K562 (cell line): ENCODE data around the gene HACE1. TPM values are rescaled to one million over a fixed set of nuclear protein-coding genes. Genes with fewer than 3 reads are reported as not detected.

Experiments used
- ATAC-seq: fragments of 200-7000 bp; cut with Tn5 transposase; 3 replicates; pipeline ENCODE4 v1.9.1; 2020; ENCODE audit warnings: moderate library complexity
- BruUV-seq: library from RNA; stranded (reverse); fragments of 400-500 nt; replicated peaks from 2 replicates; lab custom pipeline; 2021; lab: Mats Ljungman, UMichigan
- CTCF ChIA-PET: fragments of 300-600 bp; formaldehyde crosslinking; extraction: SDS; loops from one replicate; lab custom pipeline; 2021; ENCODE audit warnings: low intra/inter-chr PET ratio; lab: Yijun Ruan, JAX
- POLR2A ChIA-PET: fragments of 300-600, 350-650 bp; sonication (Branson Sonifier 250); formaldehyde crosslinking; extraction: SDS; loops from one replicate; lab custom pipeline; 2021; ENCODE audit warnings: antibody characterized with exemption, inconsistent platforms; lab: Yijun Ruan, JAX
- DNase-seq, 4 experiments: peaks; one replicate each; pipeline versions ENCODE4 v3.0.0 to v3.0.0-alpha.2; 2011 to 2018; ENCODE audit warnings: low spot score in 3 of 4, mixed read lengths in 3 of 4; ENCODE audit errors: extremely low read depth in 1 of 4
- FAIRE-seq: peaks from 2 replicates; lab custom pipeline; 2011; peaks lifted over from hg19 to GRCh38; lab: Jason Lieb, UNC
- H2AFZ ChIP-seq: 2 replicates; pipeline ENCODE4 v1.6.0; 2011; ENCODE audit warnings: low read depth, low read length, control low read depth, inconsistent platforms
- H3K27ac ChIP-seq: fragments of 200-600 bp; 3 replicates; pipeline ENCODE4 v1.8.0; 2011; ENCODE audit warnings: low read depth, mild to moderate bottlenecking, control low read depth, inconsistent platforms, low read length, moderate library complexity, mixed read lengths; ENCODE audit errors: extremely low read depth
- H3K27me3 ChIP-seq, 2 experiments: fragments of 300-600 bp in 1 of 2; 2 replicates in 1 of 2; 3 replicates in 1 of 2; pipeline versions ENCODE4 v1.6.0 to v1.8.0; 2011; ENCODE audit warnings: inconsistent platforms in 2 of 2, low read length in 2 of 2, mild to moderate bottlenecking in 1 of 2, mixed read lengths in 1 of 2, moderate library complexity in 1 of 2; ENCODE audit not compliant: control insufficient read depth in 2 of 2, insufficient read depth in 2 of 2
- H3K36me3 ChIP-seq: fragments of 300-600 bp; 3 replicates; pipeline ENCODE4 v1.8.0; 2011; ENCODE audit warnings: mild to moderate bottlenecking, low read length, inconsistent platforms; ENCODE audit not compliant: control insufficient read depth, insufficient read depth
- H3K4me1 ChIP-seq, 2 experiments: fragments of 200-600 bp in 1 of 2; replicated peaks in 1 of 2; 2 replicates in 1 of 2; 3 replicates in 1 of 2; pipeline versions ENCODE4 v1.5.1 to v1.8.0; 2011; ENCODE audit warnings: inconsistent platforms in 2 of 2, low read length in 2 of 2, mild to moderate bottlenecking in 1 of 2, mixed read lengths in 1 of 2, moderate library complexity in 1 of 2; ENCODE audit not compliant: control insufficient read depth in 2 of 2, insufficient read depth in 2 of 2
- H3K4me2 ChIP-seq: 2 replicates; pipeline ENCODE4 v1.6.1; 2011; ENCODE audit warnings: low read length, control low read depth, inconsistent platforms, mixed read lengths; ENCODE audit not compliant: insufficient read depth
- H3K4me3 ChIP-seq: fragments of 200-600 bp; sonication (generic), shearing (Covaris generic); 2 replicates; pipeline ENCODE4 v1.5.1; 2016; ENCODE audit warnings: control low read depth, inconsistent platforms
- H3K79me2 ChIP-seq: fragments of 200-600 bp; 3 replicates; pipeline ENCODE4 v1.8.0; 2011; ENCODE audit warnings: low read length, inconsistent platforms; ENCODE audit not compliant: control insufficient read depth, insufficient read depth
- H3K9ac ChIP-seq, 2 experiments: 2 replicates each; pipeline versions ENCODE4 v1.6.0 to v1.6.1; 2011; ENCODE audit warnings: low read depth in 2 of 2, low read length in 2 of 2, control low read depth in 1 of 2, inconsistent platforms in 1 of 2, mild to moderate bottlenecking in 1 of 2, mixed read lengths in 1 of 2; ENCODE audit not compliant: insufficient read depth in 1 of 2
- H3K9me1 ChIP-seq: one replicate; pipeline ENCODE4 v1.6.0; 2011; ENCODE audit warnings: inconsistent platforms, mild to moderate bottlenecking, low read length, moderate library complexity; ENCODE audit not compliant: control insufficient read depth, insufficient read depth
- H3K9me3 ChIP-seq: replicated peaks from 2 replicates; pipeline ENCODE4 v1.5.1; 2011; ENCODE audit warnings: low read depth, low read length, inconsistent platforms; ENCODE audit not compliant: control insufficient read depth, insufficient read depth
- H4K20me1 ChIP-seq: replicated peaks from 2 replicates; pipeline ENCODE4 v1.6.1; 2011; ENCODE audit warnings: low read length, inconsistent platforms, mixed read lengths; ENCODE audit not compliant: control insufficient read depth, insufficient read depth
- C11orf30 ChIP-seq: fragments of 450-650 bp; IDR thresholded peaks from 2 replicates; pipeline ENCODE4 v1.6.1; 2016; ENCODE audit warnings: low read depth, mild to moderate bottlenecking
- CHD4 ChIP-seq: fragments of 200-600 bp; sonication (generic); IDR thresholded peaks from 3 replicates; pipeline ENCODE4 v1.6.1; 2012; ENCODE audit warnings: low read depth, mild to moderate bottlenecking, mixed read lengths, low read length, inconsistent platforms; ENCODE audit not compliant: insufficient read depth, insufficient replicate concordance, poor library complexity, severe bottlenecking
- COPS2 ChIP-seq: fragments of 450-650 bp; conservative IDR thresholded peaks from 2 replicates; pipeline ENCODE4 v1.6.1; 2016; ENCODE audit warnings: mild to moderate bottlenecking, moderate library complexity
- DNMT1 ChIP-seq: fragments of 450-650 bp; IDR thresholded peaks from 2 replicates; pipeline ENCODE4 v1.6.1; 2016; ENCODE audit warnings: antibody characterized with exemption, mild to moderate bottlenecking
- FOXA3 ChIP-seq, 2 experiments: fragments of 450-650 bp in 1 of 2; sonication (generic) in 1 of 2; formaldehyde crosslinking; IDR thresholded peaks in 1 of 2; conservative IDR thresholded peaks in 1 of 2; 2 replicates each; pipeline versions ENCODE4 v1.4.0 to v1.8.0; 2020 to 2022; ENCODE audit warnings: mild to moderate bottlenecking in 2 of 2, missing genetic modification reagents in 1 of 2
- FOXP4 ChIP-seq: sonication (generic); formaldehyde crosslinking; IDR thresholded peaks from 2 replicates; pipeline ENCODE4 v1.8.0; 2022; ENCODE audit warnings: mild to moderate bottlenecking, missing genetic modification reagents, borderline replicate concordance
- MAFG ChIP-seq: fragments of 450-650 bp; conservative IDR thresholded peaks from 2 replicates; pipeline ENCODE4 v1.6.1; 2016; ENCODE audit warnings: missing genetic modification characterization, missing compliant biosample characterization
- MCM7 ChIP-seq, 2 experiments: fragments of 450-650 bp; IDR thresholded peaks; 2 replicates each; pipeline ENCODE4 v1.6.1; 2016 to 2018
- PBX2 ChIP-seq, 2 experiments: IDR thresholded peaks in 1 of 2; conservative IDR thresholded peaks in 1 of 2; 2 replicates each; pipeline ENCODE4 v1.6.1; 2016; ENCODE audit warnings: low read depth in 2 of 2, mild to moderate bottlenecking in 1 of 2, missing compliant biosample characterization in 1 of 2, missing genetic modification characterization in 1 of 2, moderate library complexity in 1 of 2
- PML ChIP-seq: IDR thresholded peaks from 2 replicates; pipeline ENCODE4 v1.6.1; 2012; ENCODE audit warnings: low read length, inconsistent platforms
- SNRNP70 ChIP-seq: fragments of 200-400 bp; formaldehyde crosslinking; optimal IDR thresholded peaks from 2 replicates; pipeline ENCODE3; 2017; ENCODE audit warnings: low read depth, low read length
- XRCC4 ChIP-seq: IDR thresholded peaks from one replicate; pipeline ENCODE4 v1.6.1; 2011; ENCODE audit not compliant: insufficient read depth, insufficient read length; ENCODE audit errors: extremely low read depth
- ZNF134 ChIP-seq: fragments of 250-450 bp; sonication (Bioruptor Pico); conservative IDR thresholded peaks from 2 replicates; pipeline ENCODE4 v1.4.0; 2020
- ZNF184 ChIP-seq: sonication (generic); formaldehyde crosslinking; IDR thresholded peaks from 2 replicates; pipeline ENCODE4 v1.5.0; 2020; ENCODE audit warnings: missing genetic modification reagents
- ZNF740 ChIP-seq, 3 experiments: fragments of 200-800 bp in 1 of 3; sonication (Bioruptor generic) in 1 of 3; sonication (generic) in 1 of 3; formaldehyde crosslinking in 1 of 3; IDR thresholded peaks; 2 replicates each; pipeline versions ENCODE4 v1.6.1 to v1.8.0; 2016 to 2022; ENCODE audit warnings: mild to moderate bottlenecking in 2 of 3, missing compliant biosample characterization in 2 of 3, missing genetic modification characterization in 2 of 3, missing genetic modification reagents in 1 of 3
- WGBS: fragments of 100-300 bp; shearing (Covaris generic); methylation state at CpG from one replicate; pipeline ENCODE4 v1.1.6; 2016; ENCODE audit warnings: low coverage, mixed read lengths; ENCODE audit not compliant: insufficient coverage; ENCODE audit errors: missing lambda C conversion rate; 5-methylcytosine and 5-hydroxymethylcytosine counted together
- in situ Hi-C: fragments of 300-500 bp; cut with MboI; formaldehyde crosslinking; loops from 4 replicates; pipeline ENCODE4 v1.15.0; 2018; ENCODE audit warnings: inconsistent platforms, mixed read lengths
- intact Hi-C: fragments of 100-400 bp; cut with micrococcal nuclease; formaldehyde crosslinking; loops from 2 replicates; pipeline ENCODE4 v1.14.2; 2022
- polyA plus RNA-seq, 8 experiments: library from polyadenylated mRNA; depleted of rRNA in 4 of 8; stranded (reverse) in 5 of 8; unstranded in 3 of 8; fragments of >200 nt; fragmentation: Nextera tagmentation in 2 of 8; fragmentation: Illumina TruSeq in 1 of 8; extraction: Ambion mirVana in 2 of 8; extraction: Trizol in 1 of 8; gene quantifications; 2 replicates each; pipeline versions ENCODE4 v1.2.1 to v1.2.3, GENCODE V29; 2011 to 2014; ENCODE audit warnings: inconsistent platforms in 1 of 8, missing spikeins in 1 of 8
- total RNA-seq, 7 experiments: library from RNA; depleted of rRNA in 6 of 7; stranded (reverse); fragments of >200 nt in 6 of 7; fragmentation: Illumina TruSeq in 2 of 7; extraction: Trizol in 2 of 7; gene quantifications; 2 replicates each; pipeline versions ENCODE4 v1.2.1 to v1.2.3, GENCODE V29; 2011 to 2021; ENCODE audit warnings: low replicate concordance in 1 of 7

HACE1 gene
- total and polyA plus RNA-seq, 9 of the 15 experiments (the other 6 are each of a cell fraction or from before 2014, with no cell fraction given): 3.6 to 19.9 (median 9.1) TPM

- Histone ChIP-seq H2AFZ (no peak overlapping the region), H3K9me1 (no peaks in the 10 kb centered on the region), H3K27ac (no peak overlapping the region), H3K9me3 (no peaks in the 10 kb centered on the region), H3K79me2 (no peaks in the 10 kb centered on the region), H3K4me3 (no peak overlapping the region), H3K4me1 (peaks cover 0 to 8% of the 10 kb centered on the region in 2 experiments; a peak in 2 of 5 replicates), H3K9ac (no peak overlapping the region), H3K4me2 (no peak overlapping the region), H3K36me3 (no peaks in the 10 kb centered on the region), H3K27me3 (no peaks in the 10 kb centered on the region), H4K20me1 (no peaks in the 10 kb centered on the region)
- 34% methylated on average over 5 of the region's 5 CpGs for WGBS
- in situ Hi-C loops: no loop called here
- ChIA-PET POLR2A (interaction anchor here (1.4 kb wide), 2 partner anchors 8 to 10 kb away, joined by 6 to 7 read pairs; no protein-coding TSS in a partner anchor), CTCF (no interaction called here)
- no peak for FAIRE-seq
- no TSS peak for BruUV-seq
- ATAC-seq: no peak
- intact Hi-C loops: no loop called here
- DNase-seq: no peak
- TF ChIP-seq PML (no peak), COPS2 (no peak), DNMT1 (no peak), PBX2 (CRISPR knock-in tag; IDR thresholded peaks at IDR 0.05; ENCODE audit: low read depth) (no peak), PBX2 (tag; conservative IDR thresholded peaks at IDR 0.05; ENCODE audit: low read depth) (peak; percentile 73), SNRNP70 (no peak), FOXP4 (CRISPR knock-in tag) (no peak), C11orf30 (peak; percentile 60; the same call in 1 of the 2 replicates), ZNF184 (CRISPR knock-in tag) (no peak), MAFG (tag) (peak; percentile 44; the same call in 1 of the 2 replicates), FOXA3 (CRISPR knock-in tag; conservative IDR thresholded peaks at IDR 0.05 in 1 of 2, IDR thresholded peaks at IDR 0.05 in 1 of 2) (no peak), ZNF134 (no peak), ZNF740 (CRISPR knock-in tag; IDR thresholded peaks at IDR 0.05) (no peak), ZNF740 (tag; IDR thresholded peaks at IDR 0.05) (no peak), MCM7 (IDR thresholded peaks at IDR 0.05) (no peak), XRCC4 (no peak), CHD4 (no peak)
Observed at GRCh38 chr6:104702126-104702841, 157.4 kb downstream of the HACE1 start.
